ENCODE results near the gene ELL3. TPM values are rescaled to one million over a fixed set of nuclear protein-coding genes. Genes with fewer than 3 reads are reported as not detected.

ELL3 gene
- total and polyA plus RNA-seq, 2 of the 8 experiments (the other 6 are each of a cell fraction or from before 2014, with no cell fraction given): 9.2 to 13.7 TPM

- TF ChIP-seq ATF2 (IDR thresholded peaks at IDR 0.05; ENCODE audit: low read length) (no peak), CTCF (IDR thresholded peaks at IDR 0.05; ENCODE audit: control extremely low read depth in 1 of 3, insufficient read depth in 1 of 3, low read depth in 1 of 3, low read length in 3 of 3) (no peak), EZH2 (IDR thresholded peaks at IDR 0.05; ENCODE audit: low read depth, low read length, severe bottlenecking) (no peak), SIN3A (conservative IDR thresholded peaks at IDR 0.05 in 1 of 2, IDR thresholded peaks at IDR 0.05 in 1 of 2; ENCODE audit: low read depth in 1 of 2, low read length in 2 of 2) (no peak), KDM4A (IDR thresholded peaks at IDR 0.05; ENCODE audit: low read depth, low read length, severe bottlenecking) (no peak), TBP (IDR thresholded peaks at IDR 0.05; ENCODE audit: low read depth, low read length) (no peak)
Measured at GRCh38 chr15:43808960-43809678, 32.4 kb upstream of the ELL3 start (continued).
